GM23338 (cell line): ENCODE data around the gene WDR91. TPM values are rescaled to one million over a fixed set of nuclear protein-coding genes. Genes with fewer than 3 reads are reported as not detected.

Experiments
- ATAC-seq: fragments of 200-7000 bp; cut with Tn5 transposase; 3 replicates; pipeline ENCODE4 v1.9.1; 2020
- DNase-seq: peaks from one replicate; pipeline ENCODE4 v3.0.0-alpha.2; 2015; ENCODE audit warnings: low spot score
- H2AFZ ChIP-seq: fragments of 200-600 bp; sonication (generic); 2 replicates; pipeline ENCODE4 v1.8.0; 2016; ENCODE audit warnings: antibody characterized with exemption, mild to moderate bottlenecking, moderate library complexity
- H3F3A ChIP-seq: fragments of 200-600 bp; sonication (generic); replicated peaks from 2 replicates; pipeline ENCODE4 v1.8.0; 2017; ENCODE audit warnings: antibody characterized with exemption, mixed run types, low read depth
- H3K27ac ChIP-seq: fragments of 200-600 bp; sonication (generic); 2 replicates; pipeline ENCODE4 v1.6.1; 2016; ENCODE audit warnings: low read depth
- H3K27me3 ChIP-seq: fragments of 200-600 bp; sonication (generic); 2 replicates; pipeline ENCODE4 v1.8.0; 2016; ENCODE audit warnings: mild to moderate bottlenecking, mixed run types, moderate library complexity; ENCODE audit not compliant: insufficient read depth
- H3K36me3 ChIP-seq: fragments of 200-600 bp; sonication (generic); 2 replicates; pipeline ENCODE4 v1.8.0; 2016; ENCODE audit warnings: mild to moderate bottlenecking; ENCODE audit not compliant: insufficient read depth
- H3K4me1 ChIP-seq: fragments of 200-600 bp; sonication (generic); 2 replicates; pipeline ENCODE4 v1.8.0; 2016; ENCODE audit warnings: mild to moderate bottlenecking, moderate library complexity; ENCODE audit not compliant: insufficient read depth
- H3K4me2 ChIP-seq: fragments of 200-600 bp; sonication (generic); 2 replicates; pipeline ENCODE4 v1.7.1; 2017; ENCODE audit warnings: mixed run types
- H3K4me3 ChIP-seq: fragments of 200-600 bp; sonication (generic); 2 replicates; pipeline ENCODE4 v1.6.1; 2016; ENCODE audit warnings: mixed run types
- H3K79me2 ChIP-seq: fragments of 200-600 bp; sonication (generic); replicated peaks from 2 replicates; pipeline ENCODE4 v1.8.0; 2017; ENCODE audit warnings: mild to moderate bottlenecking; ENCODE audit not compliant: insufficient read depth
- H3K9me2 ChIP-seq: fragments of 200-600 bp; sonication (generic); 2 replicates; pipeline ENCODE4 v1.8.0; 2017; ENCODE audit not compliant: insufficient read depth
- H4K20me1 ChIP-seq: fragments of 200-600 bp; sonication (generic); replicated peaks from 2 replicates; pipeline ENCODE4 v1.8.0; 2017; ENCODE audit warnings: mild to moderate bottlenecking; ENCODE audit not compliant: insufficient read depth
- H3K27ac Mint-ChIP-seq: 2 replicates; pipeline ENCODE4 v1.8.0; 2020; ENCODE audit warnings: inconsistent platforms, mild to moderate bottlenecking, moderate library complexity, mixed read lengths
- H3K27me3 Mint-ChIP-seq: 3 replicates; pipeline ENCODE4 v1.8.0; 2022; ENCODE audit warnings: low read depth, mild to moderate bottlenecking, moderate library complexity, mixed read lengths, inconsistent platforms; ENCODE audit not compliant: insufficient read depth, poor library complexity
- H3K36me3 Mint-ChIP-seq: 3 replicates; pipeline ENCODE4 v1.8.0; 2021; ENCODE audit warnings: low read depth, mild to moderate bottlenecking, inconsistent platforms, moderate library complexity, mixed read lengths
- H3K4me1 Mint-ChIP-seq: 3 replicates; pipeline ENCODE4 v1.8.0; 2020; ENCODE audit warnings: mild to moderate bottlenecking, inconsistent platforms, mixed read lengths
- H3K4me3 Mint-ChIP-seq: 3 replicates; pipeline ENCODE4 v1.8.0; 2021; ENCODE audit warnings: moderate library complexity, mild to moderate bottlenecking, inconsistent platforms, mixed read lengths
- H3K9me3 Mint-ChIP-seq: 3 replicates; pipeline ENCODE4 v1.8.0; 2020; ENCODE audit warnings: moderate library complexity, mild to moderate bottlenecking, inconsistent platforms, mixed read lengths
- CREB1 ChIP-seq: fragments of 250-450 bp; sonication (Bioruptor Pico); IDR thresholded peaks from 2 replicates; pipeline ENCODE4 v1.5.0; 2020; ENCODE audit warnings: low read depth, mild to moderate bottlenecking, moderate library complexity
- JUNB ChIP-seq: IDR thresholded peaks from one replicate; pipeline ENCODE4 v1.6.1; 2016; ENCODE audit warnings: antibody characterized with exemption; ENCODE audit not compliant: unreplicated experiment
- POLR2AphosphoS5 ChIP-seq: IDR thresholded peaks from 2 replicates; pipeline ENCODE4 v1.6.1; 2016; ENCODE audit warnings: antibody characterized with exemption, low read depth
- ZNF114 ChIP-seq: fragments of 250-450 bp; sonication (Bioruptor Pico); IDR thresholded peaks from 2 replicates; pipeline ENCODE4 v1.5.0; 2020; ENCODE audit warnings: mild to moderate bottlenecking, moderate library complexity
- ZNF331 ChIP-seq: fragments of 250-450 bp; sonication (Bioruptor Pico); IDR thresholded peaks from 2 replicates; pipeline ENCODE4 v1.5.0; 2020; ENCODE audit warnings: low read depth, mild to moderate bottlenecking, moderate library complexity
- ZNF462 ChIP-seq: fragments of 250-450 bp; sonication (Bioruptor Pico); IDR thresholded peaks from 2 replicates; pipeline ENCODE4 v1.5.0; 2020; ENCODE audit warnings: mild to moderate bottlenecking, moderate library complexity
- polyA plus RNA-seq: library from polyadenylated mRNA; unstranded; fragments of >200 nt; fragmentation: Nextera tagmentation; extraction: Ambion mirVana; gene quantifications from 2 replicates; pipeline ENCODE4 v1.2.1, GENCODE V29; 2016
- total RNA-seq: library from RNA; depleted of rRNA; stranded (reverse); fragments of >200 nt; shearing (Covaris generic); gene quantifications from 2 replicates; pipeline ENCODE4 v1.2.3, GENCODE V29; 2014
- TF ChIP-seq, protein P1 (sequence below), 2 experiments: fragments of 200-600 bp in 1 of 2; sonication (generic) in 1 of 2; conservative IDR thresholded peaks; 2 replicates each; pipeline versions ENCODE4 v1.5.1 to v1.6.1; 2016 to 2017; ENCODE audit warnings: antibody characterized with exemption in 2 of 2, low read depth in 2 of 2, mild to moderate bottlenecking in 2 of 2, moderate library complexity in 1 of 2

Gene WDR91
- total and polyA plus RNA-seq, 2 experiments from 2014 or later, result 5.8 to 32.6 TPM

DNA sequence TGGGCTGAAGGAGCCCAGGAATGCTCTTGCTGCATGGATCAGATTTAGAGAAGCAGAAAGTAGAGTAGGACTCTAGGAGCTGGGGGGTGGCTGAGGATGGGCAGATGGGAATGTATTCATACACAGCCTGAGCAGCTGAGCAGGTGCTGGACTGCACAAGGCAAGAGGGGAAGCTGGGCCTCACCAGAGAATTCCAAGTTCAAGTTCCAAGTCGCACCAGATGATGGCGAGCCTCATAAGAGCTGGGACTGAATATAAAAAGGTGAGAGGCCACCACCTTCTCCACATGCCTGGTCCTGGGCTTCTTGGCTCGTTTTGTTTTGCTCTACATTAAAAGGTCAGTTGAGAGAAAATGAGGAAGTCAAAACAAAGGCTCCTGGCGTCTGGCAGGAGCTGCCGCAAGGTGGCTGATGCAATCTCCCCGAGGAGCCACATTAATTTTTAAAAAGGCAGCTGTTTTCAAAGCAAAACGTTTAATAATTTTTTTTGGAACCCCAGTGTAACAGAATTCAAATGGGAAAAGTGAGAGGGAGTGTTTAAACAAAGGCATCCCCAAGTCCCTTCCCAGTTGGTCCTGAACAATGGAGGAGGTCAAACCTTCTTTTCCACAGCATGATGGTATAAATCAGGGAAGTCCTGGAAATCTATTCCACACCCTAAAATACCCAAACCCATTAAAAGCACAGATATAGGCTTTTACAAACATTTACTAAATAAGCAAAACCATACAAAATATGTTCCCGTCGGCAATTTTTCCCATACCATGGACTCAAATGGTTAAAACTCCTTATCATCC lies 50.3 kb downstream of the WDR91 start:
- DNase-seq, result peak; percentile 32
- no peak overlapping the region for H3K4me3 ChIP-seq
- Mint-ChIP-seq H3K9me3 (peaks cover 71% of the 10 kb centered on the region), H3K4me1 (peaks cover 20% of the 10 kb centered on the region), H3K27ac (peak overlapping the region; percentile 91), H3K4me3 (no peak overlapping the region; the same call in 2 of the 3 replicates), H3K27me3 (peaks cover 7% of the 10 kb centered on the region), H3K36me3 (peaks cover 96% of the 10 kb centered on the region)
- H3K36me3 ChIP-seq, result peaks cover 16% of the 10 kb centered on the region; the same call in 1 of the 2 replicates
- H3F3A ChIP-seq, result no peaks in the 10 kb centered on the region
- peaks cover 4% of the 10 kb centered on the region; the same call in 1 of the 2 replicates for H4K20me1 ChIP-seq
- H3K4me2 ChIP-seq, result 0 out of 2 replicates have a peak overlapping the region, but pooled peaks have one; percentile 25
- peaks cover 23% of the 10 kb centered on the region for H3K4me1 ChIP-seq
- no peak overlapping the region for H3K27ac ChIP-seq
- no peak for TF ChIP-seq ZNF114
- TF ChIP-seq, protein P1, sequence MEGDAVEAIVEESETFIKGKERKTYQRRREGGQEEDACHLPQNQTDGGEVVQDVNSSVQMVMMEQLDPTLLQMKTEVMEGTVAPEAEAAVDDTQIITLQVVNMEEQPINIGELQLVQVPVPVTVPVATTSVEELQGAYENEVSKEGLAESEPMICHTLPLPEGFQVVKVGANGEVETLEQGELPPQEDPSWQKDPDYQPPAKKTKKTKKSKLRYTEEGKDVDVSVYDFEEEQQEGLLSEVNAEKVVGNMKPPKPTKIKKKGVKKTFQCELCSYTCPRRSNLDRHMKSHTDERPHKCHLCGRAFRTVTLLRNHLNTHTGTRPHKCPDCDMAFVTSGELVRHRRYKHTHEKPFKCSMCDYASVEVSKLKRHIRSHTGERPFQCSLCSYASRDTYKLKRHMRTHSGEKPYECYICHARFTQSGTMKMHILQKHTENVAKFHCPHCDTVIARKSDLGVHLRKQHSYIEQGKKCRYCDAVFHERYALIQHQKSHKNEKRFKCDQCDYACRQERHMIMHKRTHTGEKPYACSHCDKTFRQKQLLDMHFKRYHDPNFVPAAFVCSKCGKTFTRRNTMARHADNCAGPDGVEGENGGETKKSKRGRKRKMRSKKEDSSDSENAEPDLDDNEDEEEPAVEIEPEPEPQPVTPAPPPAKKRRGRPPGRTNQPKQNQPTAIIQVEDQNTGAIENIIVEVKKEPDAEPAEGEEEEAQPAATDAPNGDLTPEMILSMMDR (conservative IDR thresholded peaks at IDR 0.05; ENCODE audit: low read depth in 2 of 2), result peak in 1 of 2 experiments; percentile 12; a peak in 1 of 4 replicates
- no peaks in the 10 kb centered on the region for H3K27me3 ChIP-seq
- H3K9me2 ChIP-seq, result peaks cover 4% of the 10 kb centered on the region; the same call in 1 of the 2 replicates
- no peak overlapping the region for H2AFZ ChIP-seq
- ATAC-seq, result no peak
- no peaks in the 10 kb centered on the region for H3K79me2 ChIP-seq

GRCh38 chr7:135160098-135160857 lies 51.0 kb downstream of the WDR91 start:
- H3K36me3 Mint-ChIP-seq, result peaks cover 93% of the 10 kb centered on the region
- Histone ChIP-seq H3K4me2 (0 out of 2 replicates have a peak overlapping the region, but pooled peaks have one; percentile 25), H3K36me3 (peaks cover 16% of the 10 kb centered on the region; the same call in 1 of the 2 replicates), H2AFZ (no peak overlapping the region), H3K79me2 (no peaks in the 10 kb centered on the region), H3K27me3 (no peaks in the 10 kb centered on the region), H3K9me2 (peaks cover 4% of the 10 kb centered on the region), H3K27ac (no peak overlapping the region), H3F3A (no peaks in the 10 kb centered on the region), H4K20me1 (peaks cover under 1% of the 10 kb centered on the region; the same call in 1 of the 2 replicates), H3K4me1 (peaks cover 23% of the 10 kb centered on the region), H3K4me3 (no peak overlapping the region)
- peak overlapping the region; percentile 91 for H3K27ac Mint-ChIP-seq
- H3K27me3 Mint-ChIP-seq, result peaks cover 5% of the 10 kb centered on the region
- no peak overlapping the region; the same call in 2 of the 3 replicates for H3K4me3 Mint-ChIP-seq
- no peak for ATAC-seq
- H3K4me1 Mint-ChIP-seq, result peaks cover 20% of the 10 kb centered on the region
- H3K9me3 Mint-ChIP-seq, result peaks cover 78% of the 10 kb centered on the region
- no peak for DNase-seq
- TF ChIP-seq POLR2AphosphoS5, result no peak
- TF ChIP-seq JUNB, result no peak
- no peak for TF ChIP-seq ZNF462
- no peak for TF ChIP-seq CREB1 (CRISPR knock-in tag)
- TF ChIP-seq ZNF331 (CRISPR knock-in tag), result no peak
